G401.6 (cell line): ENCODE measurements around the gene E2F3.

ENCODE experiments used
- FAIRE-seq: peaks from 2 replicates; lab custom pipeline; 2012; peaks lifted over from hg19 to GRCh38; lab: Jason Lieb, UNC

Gene E2F3

DNA sequence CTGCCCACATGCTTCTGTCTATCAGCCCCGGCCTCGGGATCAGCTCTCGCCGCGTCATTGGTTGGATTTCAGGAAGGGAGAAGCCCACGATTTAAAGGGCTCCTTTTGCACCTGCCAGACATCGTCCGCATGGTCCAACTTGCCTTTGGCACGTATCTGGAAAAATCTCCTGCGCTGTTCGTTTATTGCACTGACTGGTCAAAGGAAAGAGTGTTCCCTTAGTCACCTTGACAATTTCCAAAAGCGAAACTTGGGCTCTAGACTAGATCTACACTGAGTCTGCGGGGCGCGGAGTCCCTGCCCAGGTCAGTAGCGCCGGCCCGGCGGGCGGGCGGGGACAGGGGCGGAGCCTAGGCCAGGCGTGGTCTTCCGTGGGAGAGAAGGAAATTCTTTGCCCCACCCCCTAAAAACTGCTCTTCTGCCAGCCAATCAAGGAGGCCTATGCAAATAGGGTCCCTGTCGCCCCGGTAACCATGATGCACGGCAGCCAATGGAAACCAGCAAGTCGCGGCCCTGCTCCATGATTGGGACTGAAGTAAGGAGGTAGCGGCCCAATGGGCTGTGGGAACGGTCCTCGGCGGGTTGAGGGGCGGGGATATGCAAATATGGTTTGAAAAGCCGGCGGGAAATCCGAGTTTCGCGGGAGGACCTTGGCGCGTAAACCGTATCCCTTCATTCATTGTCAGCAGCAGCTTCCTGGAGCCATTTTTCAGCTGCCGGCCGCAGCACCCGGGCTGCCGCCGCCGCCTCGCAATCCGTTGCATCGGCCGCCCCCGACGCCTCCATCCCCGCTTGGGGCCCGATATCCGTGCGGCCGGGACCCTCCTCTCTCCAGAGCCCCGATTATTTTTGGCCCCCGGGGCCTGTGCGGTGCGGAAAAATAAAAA, at the start of gene E2F3:
Gene E2F3, plus strand, starts transcription at position 675 of the 887 bp plus-strand sequence. CDS start 354 bp downstream, outside the sequence.
- FAIRE-seq, result peak; percentile 99

DNA sequence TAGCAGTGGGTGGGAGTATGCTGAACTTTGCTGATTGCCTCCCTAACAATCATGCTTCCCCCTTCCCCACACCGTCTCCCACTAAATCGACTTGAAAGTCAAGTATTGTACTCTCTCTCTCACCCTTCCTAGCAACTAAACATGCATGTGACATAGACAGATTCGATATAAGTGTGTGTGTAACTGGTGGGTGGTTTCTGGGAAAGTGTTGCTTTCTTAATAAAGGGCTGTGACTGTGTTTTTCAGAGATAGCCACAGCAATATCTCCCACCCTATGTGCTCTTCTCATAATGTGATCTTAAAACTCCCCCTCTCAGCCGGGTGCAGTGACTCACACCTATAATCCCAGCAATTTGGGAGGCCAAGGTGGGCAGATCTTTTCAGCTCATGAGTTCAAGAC, 49.3 kb upstream of the E2F3 start:
- no peak for FAIRE-seq

GRCh38 chr6:20353134-20353533, 48.5 kb upstream of the E2F3 start:
- FAIRE-seq, result no peak

DNA sequence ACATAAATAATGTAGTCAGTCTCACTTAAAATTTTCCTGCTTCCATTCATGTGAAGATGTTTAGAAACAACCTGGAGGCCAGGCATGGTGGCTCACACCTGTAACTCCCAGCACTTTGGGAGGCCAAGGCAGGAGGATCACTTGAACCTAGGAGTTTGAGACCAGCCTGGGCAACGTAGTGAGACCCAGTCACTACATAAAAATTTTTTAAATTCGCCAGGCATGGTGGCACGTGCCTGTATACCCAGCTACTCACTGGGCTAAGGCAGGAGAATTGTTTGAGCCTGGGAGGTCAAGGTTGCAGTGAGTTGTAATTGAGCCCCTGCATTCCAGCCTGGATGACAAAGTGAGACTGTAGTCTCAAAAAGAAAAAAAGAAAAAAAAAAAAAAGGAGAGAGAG, 47.3 kb upstream of the E2F3 start:
- no peak for FAIRE-seq

GRCh38 chr6:20360471-20361119, 41.1 kb upstream of the E2F3 start:
- no peak for FAIRE-seq

DNA sequence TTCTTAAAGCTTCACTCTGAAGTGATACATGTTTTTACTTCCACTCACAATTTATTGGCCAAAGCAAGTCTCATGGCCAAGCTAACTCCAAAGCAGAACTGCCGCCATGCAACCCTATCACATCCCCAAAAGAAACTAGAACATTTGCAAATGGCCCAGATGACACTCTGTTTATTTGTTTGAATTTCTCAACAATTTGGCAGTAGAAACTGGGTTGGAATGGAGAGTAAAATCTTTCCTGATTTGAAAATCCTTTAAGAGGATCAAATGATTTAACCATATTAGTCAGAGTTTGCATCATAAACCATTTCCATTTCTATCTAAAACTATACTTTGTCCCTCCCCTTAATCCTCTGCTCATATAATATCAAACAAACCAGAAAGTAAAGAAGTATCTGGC, 39.1 kb upstream of the E2F3 start:
- no peak for FAIRE-seq

- FAIRE-seq, result no peak
Measured at GRCh38 chr6:20364327-20364726, 37.4 kb upstream of the E2F3 start.

DNA sequence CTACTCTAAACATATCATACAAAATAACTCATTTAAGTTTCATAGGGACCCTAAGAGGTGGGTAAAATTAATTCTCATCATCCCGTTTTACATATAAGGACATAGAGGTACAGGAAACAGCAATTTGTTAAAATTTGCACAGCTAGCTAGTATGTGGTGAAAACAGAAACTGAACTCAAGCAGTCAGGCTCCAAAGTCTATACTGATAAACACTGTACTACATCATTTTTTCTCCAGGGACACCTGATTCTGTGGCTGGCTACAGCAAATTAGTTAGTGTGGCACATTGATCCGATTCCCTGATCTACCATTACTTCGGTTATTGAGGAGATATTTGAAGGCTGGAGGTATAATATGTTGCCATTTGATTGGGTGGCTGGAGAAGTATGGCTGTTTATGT, 36.2 kb upstream of the E2F3 start:
- no peak for FAIRE-seq

DNA sequence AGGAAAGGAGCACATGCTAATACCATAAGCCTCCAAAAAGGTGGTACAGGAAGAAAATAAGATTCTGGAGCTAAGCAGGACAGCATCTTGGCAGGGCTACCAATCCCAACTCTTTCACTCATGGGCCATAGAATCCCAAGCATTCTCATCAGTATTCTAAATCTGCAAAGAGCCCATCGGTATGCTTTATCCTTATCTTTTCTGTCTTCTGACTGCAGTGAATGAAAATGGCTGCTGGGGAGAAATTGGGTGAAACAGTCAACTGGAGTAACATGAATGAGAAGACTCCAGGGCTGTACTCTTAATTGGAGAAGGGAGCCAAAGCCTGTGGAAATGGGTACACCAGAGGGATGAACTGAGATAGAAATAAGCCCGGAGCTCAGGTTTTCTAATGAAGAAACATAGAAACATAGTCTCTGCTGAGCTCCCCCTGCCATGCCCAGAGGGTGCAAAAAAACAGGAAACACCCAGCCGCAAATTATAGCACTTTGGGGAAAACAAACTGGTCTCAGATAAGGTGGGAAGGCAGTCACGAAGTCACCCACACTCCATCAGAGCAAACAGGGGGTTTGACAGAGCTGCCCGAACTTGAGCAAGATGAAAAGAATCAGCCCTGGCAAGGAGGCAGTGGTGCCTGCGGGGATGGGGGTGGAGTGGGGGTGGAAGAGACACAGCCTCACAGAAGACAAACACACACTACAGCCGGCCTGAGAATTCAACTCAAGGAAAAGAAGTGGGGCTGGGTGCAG, 35.4 kb upstream of the E2F3 start:
- no peak for FAIRE-seq

- no peak for FAIRE-seq
Measured at GRCh38 chr6:20367743-20368485, 33.8 kb upstream of the E2F3 start.

DNA sequence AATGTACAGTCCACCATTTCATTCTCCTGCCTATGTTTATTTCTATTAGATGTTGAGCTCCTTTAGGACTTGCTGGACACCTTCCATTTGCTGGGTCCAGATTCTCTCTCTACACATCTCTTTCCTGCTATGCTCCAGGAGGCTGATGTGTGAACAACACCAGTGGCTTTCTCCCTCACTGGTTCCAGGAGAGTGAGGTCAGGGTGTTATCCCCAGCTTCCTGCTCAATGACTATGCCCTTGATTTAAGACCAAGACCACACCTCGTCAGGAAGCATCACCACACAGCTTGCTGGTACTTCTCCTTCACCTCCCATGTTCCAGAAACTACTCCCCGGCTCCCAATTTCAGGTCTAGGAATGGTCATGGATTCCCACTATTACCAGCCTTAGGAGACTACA, 31.3 kb upstream of the E2F3 start:
- no peak for FAIRE-seq

- FAIRE-seq, result no peak
Measured at GRCh38 chr6:20370801-20371200, 30.9 kb upstream of the E2F3 start.

DNA sequence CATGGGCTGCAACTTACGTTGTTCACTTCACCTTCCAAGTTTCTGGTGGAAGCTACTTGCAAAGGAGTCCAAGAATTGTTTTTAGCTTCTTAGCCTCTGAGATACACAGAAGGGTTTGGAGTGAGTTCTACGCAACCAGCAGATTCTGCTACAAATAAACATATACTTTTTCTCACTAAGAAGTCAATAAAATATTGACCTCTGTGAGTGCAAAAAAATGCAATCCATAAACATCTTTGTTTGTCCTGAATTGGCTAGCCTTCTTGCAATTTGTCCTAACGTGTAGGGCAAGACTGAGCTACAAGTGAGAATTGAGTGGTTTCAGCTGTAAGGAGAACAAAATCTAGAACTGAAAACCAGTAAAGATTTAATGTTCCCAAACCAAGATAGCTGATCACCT, 26.2 kb upstream of the E2F3 start:
- FAIRE-seq, result no peak

GRCh38 chr6:20377623-20378265, 23.9 kb upstream of the E2F3 start:
- no peak for FAIRE-seq

DNA sequence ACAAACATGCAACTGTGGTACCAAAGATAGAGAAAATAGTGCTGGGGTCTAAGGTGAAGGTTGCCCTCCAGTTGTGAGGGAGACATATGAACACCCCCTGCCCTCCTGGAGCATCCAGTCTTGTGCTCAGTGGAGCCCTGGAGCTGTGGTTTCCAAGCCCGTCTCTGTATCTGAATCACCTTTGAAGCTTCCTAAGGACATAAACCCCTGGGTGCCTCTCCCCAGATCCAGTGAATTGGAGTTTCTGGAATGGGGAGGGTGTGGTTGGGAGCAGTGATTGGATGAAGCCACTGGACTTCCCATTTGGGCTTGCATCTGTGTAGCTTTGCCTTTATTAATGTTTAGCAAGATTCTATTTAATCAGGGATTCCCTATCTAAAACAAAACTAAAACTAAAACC, 22.4 kb upstream of the E2F3 start:
- no peak for FAIRE-seq

DNA sequence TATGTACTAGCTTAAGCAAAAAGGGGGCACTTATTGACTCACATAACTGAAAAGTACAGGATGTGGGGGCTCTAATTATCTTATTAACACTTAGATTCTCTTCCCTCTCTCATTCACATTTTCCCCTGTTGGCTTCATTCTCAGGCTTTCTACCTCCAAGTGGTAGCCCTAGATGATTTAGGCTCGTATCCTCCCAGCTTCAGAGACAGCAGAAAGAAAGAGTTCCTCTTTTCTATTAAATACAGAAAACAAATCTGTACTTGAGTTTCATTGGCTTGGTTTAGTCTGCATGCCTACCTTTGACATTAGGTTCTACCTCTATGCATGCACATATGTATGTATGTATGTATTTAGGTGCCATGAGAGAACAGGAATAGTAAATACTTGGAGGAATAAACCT, 15.5 kb upstream of the E2F3 start:
- no peak for FAIRE-seq

- FAIRE-seq, result no peak
Measured at GRCh38 chr6:20389066-20389465, 12.6 kb upstream of the E2F3 start.

- no peak for FAIRE-seq
Measured at GRCh38 chr6:20393297-20393696, 8.4 kb upstream of the E2F3 start.

GRCh38 chr6:20399518-20399917, 2.2 kb upstream of the E2F3 start:
- FAIRE-seq, result no peak

GRCh38 chr6:20400456-20401204, 1.0 kb upstream of the E2F3 start:
- FAIRE-seq, result peak; percentile 66

DNA sequence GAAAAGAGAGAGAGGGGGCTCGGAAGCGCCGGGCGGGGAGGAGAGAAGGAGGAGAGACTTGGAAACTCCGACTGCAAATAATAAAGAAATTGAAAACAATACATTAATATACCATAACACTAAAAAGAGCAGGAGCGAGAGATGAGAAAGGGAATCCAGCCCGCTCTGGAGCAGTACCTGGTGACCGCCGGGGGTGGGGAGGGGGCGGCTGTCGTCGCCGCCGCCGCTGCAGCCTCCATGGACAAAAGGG, 338 bp downstream of the E2F3 start:
- FAIRE-seq, result no peak
